Activated CD4-positive, alpha-beta T cell treated with anti-CD3 and anti-CD28 coated beads, Interleukin-2, amount 10 ng/mL, durations not matched to agents 7 days and 5 days (primary cell): ENCODE data around the gene OR2A42. TPM values are rescaled to one million over a fixed set of nuclear protein-coding genes. Genes with fewer than 3 reads are reported as not detected.

ENCODE experiments used
- total RNA-seq, 2 experiments: library from RNA; stranded (reverse); gene quantifications; one replicate each; pipeline ENCODE4 v1.2.3, GENCODE V29; 2021

Gene OR2A42
- total RNA-seq, 2 experiments from 2014 or later: 0.04 TPM; not detected in 1

Other genes starting within 250 kb of the OR2A42 start
- not detected for gene OR6B1, start 239.3 kb downstream of the OR2A42 start, total RNA-seq
- not detected for gene OR2A5, start 190.7 kb downstream of the OR2A42 start, total RNA-seq
- not detected for gene OR2A25, start 169.8 kb downstream of the OR2A42 start, total RNA-seq
- gene OR2A12, start 153.3 kb downstream of the OR2A42 start, total RNA-seq: not detected
- not detected for gene OR2A2, start 130.0 kb downstream of the OR2A42 start, total RNA-seq
- not detected for gene OR2A14, start 116.4 kb downstream of the OR2A42 start, total RNA-seq
- gene CTAGE4, start 56.1 kb downstream of the OR2A42 start, total RNA-seq: 1 to 10 TPM; 1.4 to 1.8 TPM
- 1 to 10 TPM; 4.2 TPM for gene ARHGEF35, start 43.8 kb downstream of the OR2A42 start, total RNA-seq
- 1 to 10 TPM; 3.5 to 4.8 TPM for gene OR2A7, start 25.2 kb upstream of the OR2A42 start, total RNA-seq
- gene CTAGE8, start 29.7 kb upstream of the OR2A42 start, total RNA-seq: 1 to 10 TPM in 1 of 2 experiments, under 1 TPM in 1; 0.97 to 1.6 TPM
- under 1 TPM; 0.06 to 0.17 TPM for gene OR2A1, start 72.8 kb upstream of the OR2A42 start, total RNA-seq
- gene ARHGEF5, start 115.8 kb upstream of the OR2A42 start, total RNA-seq: 10 to 100 TPM; 11.0 to 13.1 TPM
- not detected for gene NOBOX, start 164.1 kb upstream of the OR2A42 start, total RNA-seq